HG03196 (cell line): ENCODE measurements around the gene TRAF3.

Source experiments
- ATAC-seq: cut with Tn5 transposase; IDR thresholded peaks from one replicate; pipeline ENCODE4 v1.9.1; 2021; ENCODE audit not compliant: unreplicated experiment

TRAF3 gene, protein sequence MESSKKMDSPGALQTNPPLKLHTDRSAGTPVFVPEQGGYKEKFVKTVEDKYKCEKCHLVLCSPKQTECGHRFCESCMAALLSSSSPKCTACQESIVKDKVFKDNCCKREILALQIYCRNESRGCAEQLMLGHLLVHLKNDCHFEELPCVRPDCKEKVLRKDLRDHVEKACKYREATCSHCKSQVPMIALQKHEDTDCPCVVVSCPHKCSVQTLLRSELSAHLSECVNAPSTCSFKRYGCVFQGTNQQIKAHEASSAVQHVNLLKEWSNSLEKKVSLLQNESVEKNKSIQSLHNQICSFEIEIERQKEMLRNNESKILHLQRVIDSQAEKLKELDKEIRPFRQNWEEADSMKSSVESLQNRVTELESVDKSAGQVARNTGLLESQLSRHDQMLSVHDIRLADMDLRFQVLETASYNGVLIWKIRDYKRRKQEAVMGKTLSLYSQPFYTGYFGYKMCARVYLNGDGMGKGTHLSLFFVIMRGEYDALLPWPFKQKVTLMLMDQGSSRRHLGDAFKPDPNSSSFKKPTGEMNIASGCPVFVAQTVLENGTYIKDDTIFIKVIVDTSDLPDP

DNA sequence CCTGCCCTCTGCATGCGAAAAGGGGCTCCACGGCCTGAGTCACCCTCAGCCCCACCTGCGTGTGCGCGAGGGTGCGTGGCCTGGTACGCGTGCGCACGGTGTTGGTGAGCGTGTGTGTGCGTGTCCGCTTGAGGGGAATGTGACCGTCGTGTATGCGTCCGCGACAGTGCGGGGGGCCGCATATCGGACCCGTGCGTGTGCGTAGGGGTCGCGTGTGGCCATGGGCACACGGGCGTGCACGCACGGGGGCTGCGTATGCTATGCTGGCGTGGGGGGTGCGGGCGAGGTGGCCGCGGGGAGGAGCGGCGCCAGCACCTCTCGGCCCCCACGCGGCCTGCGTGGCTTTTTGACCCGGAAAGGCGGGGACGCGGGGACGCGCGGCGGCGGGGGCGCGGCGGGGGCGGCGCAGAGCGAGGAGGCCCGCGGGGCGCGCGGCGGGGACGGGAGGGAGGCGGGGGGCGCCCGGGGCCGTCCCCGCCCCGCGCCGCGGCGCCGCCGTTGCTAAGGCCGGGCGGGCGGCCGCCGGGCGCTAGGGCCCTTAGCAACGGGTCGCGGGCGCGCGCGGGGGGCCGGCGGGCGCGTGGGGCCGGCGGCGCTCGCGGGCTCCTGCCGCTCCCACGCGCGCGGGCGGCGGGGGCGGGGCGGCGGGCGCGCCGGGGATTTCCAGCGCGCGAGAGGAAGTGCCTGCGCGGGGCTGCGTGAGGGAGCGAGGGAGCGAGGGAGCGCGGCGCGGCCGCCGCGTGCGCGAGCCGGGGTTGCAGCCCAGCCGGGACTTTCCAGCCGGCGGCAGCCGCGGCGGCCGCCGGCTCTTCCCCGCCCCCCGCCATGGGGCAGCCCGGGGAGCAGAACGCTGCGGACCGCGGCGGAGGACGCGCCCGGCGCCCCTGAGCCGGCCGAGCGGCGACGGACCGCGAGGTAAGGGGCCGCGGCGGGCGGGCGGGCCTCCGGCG is at the start of gene TRAF3:
TSS of gene TRAF3 (plus strand) at position 689 of the 950 bp plus-strand sequence. CDS start 92,753 bp downstream, outside the sequence.
- peak; percentile 36 for ATAC-seq

DNA sequence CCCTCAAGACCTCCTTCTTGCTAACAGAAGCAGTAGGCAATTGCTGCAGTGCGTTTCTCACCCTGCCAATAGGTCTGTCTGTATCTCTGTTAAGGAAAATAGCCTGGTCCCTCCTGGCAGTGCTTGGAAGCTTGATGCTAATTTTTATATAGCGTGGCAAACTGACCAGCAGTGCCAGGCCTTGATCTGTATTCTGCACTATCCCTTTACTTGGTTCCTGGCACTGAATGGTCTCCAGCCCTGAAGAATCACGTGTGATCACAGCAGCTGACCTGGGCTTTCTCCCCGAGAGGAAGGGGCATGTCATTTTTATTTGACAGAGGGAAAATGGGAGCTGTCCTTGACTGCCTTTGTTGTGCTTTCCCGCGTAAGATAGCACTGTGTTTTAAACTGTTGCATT is 48.7 kb upstream of the TRAF3 start:
- no peak for ATAC-seq

DNA sequence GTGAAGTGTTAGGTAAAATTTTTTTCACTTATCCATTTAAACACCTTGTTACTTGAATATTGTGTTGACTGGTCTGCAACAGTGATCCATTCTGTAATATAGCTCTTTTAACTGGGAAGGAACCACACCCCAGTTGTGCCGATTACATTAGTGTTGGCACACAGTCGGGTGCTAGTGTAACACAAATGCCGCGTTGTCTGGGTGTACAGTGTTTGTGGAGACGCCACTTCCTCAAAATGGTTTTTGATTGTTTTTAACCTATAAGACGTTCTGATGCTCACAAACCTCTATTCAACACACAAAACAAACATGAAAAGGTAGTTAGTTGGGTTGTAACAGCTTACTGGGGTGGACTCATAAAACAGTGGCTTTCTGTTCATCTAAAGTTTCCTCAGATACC is 48.0 kb upstream of the TRAF3 start:
- no peak for ATAC-seq

DNA sequence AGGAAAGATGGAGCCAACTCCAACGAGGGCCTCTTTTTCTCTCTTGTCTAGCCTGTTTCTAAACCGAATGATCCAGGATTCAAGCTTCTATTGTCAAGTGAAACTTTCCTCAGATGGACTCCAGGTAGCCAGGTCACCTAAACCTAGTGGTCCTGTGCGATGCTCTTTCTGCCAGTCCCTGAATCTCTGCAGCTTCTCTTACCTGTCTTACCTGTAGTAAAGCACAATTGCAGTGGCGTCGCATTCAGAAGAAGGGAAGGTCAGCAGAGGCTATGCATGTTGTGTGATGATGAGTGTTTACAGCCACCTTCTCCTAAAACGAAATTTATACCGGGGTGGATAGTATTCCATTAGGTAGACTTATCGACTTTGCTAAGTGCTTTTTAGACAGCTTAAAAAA is 47.4 kb upstream of the TRAF3 start:
- no peak for ATAC-seq

DNA sequence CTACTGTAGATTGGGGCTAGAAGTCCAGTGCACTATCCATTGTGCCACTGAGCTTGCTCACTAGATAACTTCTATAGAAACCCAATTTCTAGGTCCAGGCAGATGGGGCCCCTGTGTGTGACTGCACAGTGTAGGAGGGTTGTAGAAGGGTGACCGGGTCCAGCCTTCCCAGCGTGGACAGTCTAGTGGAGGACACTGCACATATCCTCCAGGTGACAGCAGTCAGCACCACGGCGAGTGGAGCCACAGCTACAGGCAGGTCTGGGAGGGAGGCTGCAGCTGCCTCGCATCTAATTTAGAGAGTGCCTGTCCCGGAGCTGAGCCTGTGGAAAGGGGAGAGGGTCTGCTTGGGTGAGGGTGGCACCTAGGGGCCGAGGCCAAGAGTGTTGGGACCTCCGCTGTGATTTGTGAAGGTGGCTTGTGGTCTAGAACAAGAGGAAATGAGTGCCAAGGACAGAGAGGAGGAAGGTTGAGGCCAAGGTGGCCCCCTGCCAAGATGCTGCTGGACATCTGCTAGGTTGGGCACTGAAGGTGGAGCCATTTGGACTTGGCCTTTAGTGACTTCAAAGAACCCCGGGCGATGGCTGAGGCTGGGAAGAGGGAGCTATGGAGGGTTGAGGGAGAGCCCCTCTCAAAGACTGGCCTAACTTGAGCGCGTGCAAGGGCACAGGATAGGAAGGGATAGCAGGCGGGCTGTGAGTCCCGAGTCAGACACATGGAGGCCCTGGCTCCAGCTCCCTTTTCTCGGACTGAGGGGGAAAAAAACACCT is 46.0 kb upstream of the TRAF3 start:
- ATAC-seq, result no peak

DNA sequence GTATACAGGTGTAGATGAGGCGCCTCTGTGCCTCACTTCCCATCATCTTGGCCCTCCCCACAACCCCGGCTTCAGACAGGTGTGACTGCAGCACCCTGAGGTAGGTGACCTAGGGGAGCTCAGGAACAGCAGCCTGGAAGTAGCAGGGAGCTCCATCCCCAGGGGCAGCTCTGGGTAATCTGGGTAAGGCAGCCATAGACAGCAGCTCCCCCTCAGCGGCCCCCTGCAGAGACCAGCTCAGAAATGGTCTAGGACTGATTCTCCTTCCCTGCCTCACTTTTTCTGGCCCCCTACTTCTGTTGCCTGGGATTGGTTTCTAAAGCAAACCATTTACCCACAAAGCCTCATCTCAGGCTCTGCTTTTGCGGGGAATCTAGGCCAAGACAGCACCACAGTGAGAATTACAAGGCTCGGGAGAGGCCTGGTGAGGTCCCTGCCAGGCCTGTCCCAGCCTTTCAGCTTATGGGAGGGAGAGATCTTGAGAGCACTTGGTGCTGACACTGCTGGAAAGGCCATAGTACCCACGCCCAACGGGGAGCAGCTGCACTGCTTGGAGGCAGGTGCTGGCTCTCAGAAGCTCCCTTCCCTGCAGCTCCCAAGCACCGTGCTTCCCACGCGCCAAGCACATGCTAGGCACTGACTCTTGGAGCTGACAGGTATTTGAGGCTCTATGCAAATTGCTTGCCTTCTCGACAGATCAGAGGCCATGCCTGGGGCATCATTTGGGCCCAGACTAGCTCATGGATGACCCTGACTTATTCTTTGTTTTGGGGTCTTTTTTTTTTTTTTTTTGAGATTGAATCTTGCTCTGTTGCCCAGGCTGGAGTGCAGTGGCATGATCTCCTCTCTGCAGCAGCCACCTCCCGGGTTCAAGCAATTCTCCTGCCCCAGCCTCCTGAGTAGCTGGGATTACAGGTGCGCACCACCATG is 45.1 kb upstream of the TRAF3 start:
- no peak for ATAC-seq

DNA sequence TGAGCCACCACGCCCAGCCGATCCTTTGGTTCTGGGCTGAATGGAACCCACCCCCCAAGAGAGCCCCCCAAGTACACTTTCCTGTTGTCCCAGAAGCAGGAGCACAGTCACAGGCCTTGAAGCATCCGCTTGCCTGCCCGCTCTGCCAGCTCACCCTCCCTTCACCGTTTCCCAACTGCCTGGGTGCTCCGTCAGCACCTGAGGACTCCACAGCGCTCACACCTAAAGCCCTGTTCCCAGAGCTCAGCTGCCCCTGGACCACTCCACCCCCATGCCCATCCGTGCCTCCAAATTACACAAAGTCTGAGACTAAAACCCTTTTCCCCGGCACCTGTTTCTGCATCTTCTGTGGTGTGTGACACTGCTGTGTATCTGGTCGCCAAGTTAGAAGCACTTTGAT is 44.3 kb upstream of the TRAF3 start:
- no peak for ATAC-seq

DNA sequence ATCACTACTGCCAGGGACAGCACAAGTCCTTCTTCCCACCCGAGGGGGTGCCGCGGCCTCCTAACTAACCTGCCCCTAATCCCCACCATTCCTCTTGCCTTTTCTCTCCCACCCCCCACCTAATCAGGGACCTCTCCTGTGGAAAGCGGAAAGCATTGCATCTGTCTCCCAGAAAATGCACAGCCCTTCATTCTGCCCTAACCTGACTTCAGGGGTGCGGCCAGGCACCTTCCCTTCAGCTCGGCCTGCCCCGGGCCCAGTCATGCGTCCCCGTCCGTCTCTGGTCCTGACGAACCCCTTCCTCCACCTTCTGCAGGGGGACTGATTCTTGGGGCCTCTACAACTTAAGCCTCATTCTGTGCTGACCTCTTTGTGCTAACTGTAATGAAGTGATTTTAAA is 43.9 kb upstream of the TRAF3 start:
- no peak for ATAC-seq

DNA sequence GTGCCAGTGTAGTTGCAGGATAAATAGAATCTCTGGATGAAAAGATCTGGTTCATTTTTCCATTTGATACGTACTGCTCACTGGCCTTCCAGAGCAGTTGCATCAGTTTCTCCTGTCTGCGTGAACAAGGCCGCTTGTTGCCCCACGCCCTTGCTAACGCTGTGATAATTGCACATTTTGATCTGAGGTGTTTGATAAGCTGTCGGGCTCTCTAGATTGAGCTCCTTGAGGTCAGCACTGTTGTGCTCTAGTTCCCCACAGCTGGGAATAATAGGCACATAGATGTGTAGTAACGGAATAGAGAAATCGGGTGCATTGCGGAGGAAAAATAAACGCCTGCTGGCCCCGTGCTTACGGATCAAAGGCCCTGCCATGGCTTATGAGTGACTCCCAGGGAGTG is 42.8 kb upstream of the TRAF3 start:
- no peak for ATAC-seq

DNA sequence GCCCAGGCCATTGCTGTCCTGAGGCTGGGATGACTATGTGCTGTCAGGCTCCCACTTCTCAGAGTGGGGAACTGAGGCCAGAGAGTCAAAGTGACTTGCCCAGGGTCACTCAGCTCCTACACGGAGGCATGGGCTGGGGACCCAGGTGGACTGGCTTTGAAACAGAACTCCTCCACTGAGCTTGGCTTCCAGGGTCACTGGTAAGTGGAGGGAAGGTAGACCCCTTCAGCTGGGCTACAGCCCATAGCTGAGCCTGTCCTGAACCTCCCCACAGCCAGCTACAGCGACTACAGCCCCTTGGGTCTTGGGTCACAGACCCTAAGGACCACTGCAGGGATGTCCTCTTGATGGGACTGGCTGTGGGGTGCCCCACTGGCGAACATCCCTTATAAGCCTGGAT is 40.3 kb upstream of the TRAF3 start:
- no peak for ATAC-seq

DNA sequence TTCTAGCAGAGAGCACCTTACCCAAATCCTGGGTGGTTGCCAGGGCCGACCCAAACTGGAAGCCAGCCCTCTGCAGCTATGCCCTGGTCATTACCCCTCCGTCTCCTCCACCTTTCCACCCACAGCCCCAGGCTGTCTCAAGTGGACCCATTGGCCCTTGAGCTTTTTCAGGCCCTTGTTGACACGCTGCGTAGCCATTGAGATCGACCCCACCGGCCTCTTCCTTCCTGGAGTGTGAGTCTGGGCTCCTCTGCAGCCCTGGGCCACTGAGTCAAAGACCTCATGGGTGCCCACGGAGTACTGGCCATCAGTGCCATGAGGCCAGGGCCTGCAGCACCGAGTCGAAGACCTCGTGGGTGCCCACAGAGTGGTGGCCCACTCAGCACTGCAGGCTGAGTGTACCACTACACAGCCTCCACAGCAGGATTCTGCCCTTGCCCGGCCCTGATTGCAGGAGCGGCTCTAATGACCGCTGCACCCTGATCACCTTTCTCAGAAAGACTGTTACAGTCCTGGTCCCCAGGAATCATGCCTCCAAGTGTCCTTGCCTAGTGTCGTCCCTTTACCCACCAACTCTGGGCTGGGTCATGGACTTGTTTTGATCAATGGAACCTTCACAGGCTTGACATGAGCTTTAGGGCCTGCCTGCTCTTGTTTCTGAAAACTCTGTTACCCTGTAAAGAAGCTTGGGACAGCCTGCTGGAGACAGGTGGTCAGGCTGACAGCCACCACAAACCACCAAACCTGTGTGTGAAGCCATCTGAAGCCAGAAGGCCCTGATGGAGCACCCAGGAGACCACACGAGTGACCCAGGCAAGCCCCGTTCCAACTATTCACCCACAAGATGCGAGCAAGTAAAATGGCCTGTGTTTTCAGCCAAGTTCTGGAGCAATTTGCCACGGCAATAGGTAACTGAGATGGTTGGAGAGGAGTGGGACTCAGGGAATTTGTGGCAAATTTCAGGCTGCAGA is 39.6 kb upstream of the TRAF3 start:
- ATAC-seq, result no peak

DNA sequence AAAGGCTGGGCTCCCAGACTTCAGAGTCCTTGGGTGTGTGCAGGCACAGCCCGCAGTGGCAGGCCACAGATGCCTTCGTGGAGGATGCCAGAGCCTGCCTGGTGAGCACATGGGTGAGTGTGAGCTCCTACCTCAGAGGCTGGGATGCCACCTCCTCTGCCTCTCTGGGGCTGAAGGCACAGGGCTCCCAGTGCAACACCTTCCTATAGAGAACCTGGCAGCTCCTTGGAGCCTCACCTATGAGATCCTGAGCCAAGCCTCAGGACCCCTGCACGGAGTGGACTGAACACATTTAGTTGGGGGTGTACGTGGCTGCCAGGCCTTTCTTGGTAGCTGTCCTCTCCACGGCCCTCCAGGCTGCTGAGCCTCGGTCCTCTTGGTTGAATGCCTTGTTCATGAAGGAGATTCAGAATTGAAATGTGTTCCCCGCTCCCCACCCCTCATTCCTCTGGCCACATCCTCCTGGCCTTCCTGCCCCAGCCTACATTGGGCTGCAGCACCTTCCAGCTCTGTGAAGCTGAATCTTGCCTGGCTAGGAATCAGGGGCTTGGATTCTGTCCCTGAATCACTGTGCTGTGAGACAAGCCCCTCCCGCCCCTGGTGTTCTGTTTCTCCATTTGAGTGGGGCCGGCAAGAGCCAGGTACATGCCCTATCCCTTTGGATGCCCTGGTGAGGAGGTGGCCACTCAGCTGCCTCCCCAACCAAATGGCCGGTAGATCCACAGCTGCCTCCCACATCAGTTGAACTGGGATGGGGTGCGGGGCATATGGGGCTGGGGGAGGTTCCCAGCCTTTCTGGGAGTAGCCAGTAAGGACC is 38.7 kb upstream of the TRAF3 start:
- no peak for ATAC-seq

DNA sequence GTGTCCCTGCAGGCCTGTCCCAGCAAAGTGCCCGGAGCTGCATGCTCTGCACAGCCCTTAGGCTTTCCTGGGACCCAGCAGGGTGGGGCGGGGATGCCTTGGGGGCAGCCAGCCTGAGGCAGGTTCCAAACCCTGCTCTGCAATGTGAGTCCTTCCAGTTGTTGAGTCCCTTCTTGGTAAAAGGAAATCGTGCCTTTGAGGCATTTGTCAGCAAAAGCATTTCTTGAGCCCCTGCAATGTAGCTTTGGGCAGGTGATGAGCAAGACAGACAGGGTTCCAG is 38.1 kb upstream of the TRAF3 start:
- ATAC-seq, result no peak

DNA sequence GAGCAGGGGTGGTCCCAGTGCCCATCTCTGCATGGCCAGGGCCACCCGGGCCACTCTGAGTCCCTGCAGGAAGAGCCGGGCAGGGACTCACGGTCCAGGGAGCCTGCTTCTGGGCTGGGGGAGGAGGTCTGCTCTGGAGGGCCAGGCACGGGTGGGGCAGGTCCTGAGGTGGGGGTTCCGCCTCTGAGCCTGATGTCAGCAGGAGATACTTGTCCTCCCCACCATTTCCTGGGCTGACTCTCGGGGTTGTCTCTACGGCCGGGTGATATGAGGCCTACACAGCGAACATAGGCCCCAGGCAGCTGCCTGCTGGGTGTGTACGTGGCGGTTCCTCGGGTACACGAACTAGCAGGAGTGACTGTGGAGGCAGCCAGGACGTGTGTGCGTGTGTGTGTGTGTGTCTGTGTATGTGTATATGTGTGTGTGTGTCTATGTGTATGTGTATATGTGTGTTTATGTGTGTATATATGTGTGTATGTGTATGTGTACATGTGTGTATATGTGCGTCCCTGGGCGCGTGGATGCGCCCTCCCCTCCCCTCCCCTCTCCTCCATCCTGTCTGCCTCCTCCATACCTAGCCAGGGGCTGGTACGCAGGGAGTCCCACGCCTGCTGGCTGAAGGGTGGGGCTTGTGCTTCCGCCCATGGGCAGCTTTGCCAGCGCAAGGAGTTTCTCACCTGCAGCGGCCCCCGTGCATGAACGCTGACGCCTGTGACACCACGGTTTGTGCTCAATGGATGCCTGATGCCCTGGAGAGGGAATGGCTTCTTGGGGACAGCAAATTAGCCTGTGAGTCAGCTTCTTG is 30.4 kb upstream of the TRAF3 start:
- no peak for ATAC-seq

DNA sequence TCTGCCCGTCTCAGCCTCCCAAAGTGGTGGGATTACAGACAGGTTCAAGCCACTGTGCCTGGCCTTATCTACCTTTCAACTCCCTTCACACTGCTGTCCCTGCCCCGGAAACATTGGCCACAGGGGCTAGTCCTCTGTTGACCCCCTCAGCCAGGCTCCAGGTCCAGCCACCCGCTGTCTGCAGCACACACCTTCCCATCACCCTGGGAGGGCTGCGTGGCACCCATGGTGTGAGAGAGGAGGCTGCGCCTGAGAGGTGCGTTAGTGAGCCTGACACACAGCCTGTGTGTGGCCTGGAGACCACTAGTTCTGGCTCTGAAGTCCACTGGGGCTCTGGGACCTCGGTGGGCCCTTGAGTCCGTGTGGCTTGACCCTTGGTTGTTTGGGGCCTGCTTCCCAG is 28.4 kb upstream of the TRAF3 start:
- ATAC-seq, result no peak

DNA sequence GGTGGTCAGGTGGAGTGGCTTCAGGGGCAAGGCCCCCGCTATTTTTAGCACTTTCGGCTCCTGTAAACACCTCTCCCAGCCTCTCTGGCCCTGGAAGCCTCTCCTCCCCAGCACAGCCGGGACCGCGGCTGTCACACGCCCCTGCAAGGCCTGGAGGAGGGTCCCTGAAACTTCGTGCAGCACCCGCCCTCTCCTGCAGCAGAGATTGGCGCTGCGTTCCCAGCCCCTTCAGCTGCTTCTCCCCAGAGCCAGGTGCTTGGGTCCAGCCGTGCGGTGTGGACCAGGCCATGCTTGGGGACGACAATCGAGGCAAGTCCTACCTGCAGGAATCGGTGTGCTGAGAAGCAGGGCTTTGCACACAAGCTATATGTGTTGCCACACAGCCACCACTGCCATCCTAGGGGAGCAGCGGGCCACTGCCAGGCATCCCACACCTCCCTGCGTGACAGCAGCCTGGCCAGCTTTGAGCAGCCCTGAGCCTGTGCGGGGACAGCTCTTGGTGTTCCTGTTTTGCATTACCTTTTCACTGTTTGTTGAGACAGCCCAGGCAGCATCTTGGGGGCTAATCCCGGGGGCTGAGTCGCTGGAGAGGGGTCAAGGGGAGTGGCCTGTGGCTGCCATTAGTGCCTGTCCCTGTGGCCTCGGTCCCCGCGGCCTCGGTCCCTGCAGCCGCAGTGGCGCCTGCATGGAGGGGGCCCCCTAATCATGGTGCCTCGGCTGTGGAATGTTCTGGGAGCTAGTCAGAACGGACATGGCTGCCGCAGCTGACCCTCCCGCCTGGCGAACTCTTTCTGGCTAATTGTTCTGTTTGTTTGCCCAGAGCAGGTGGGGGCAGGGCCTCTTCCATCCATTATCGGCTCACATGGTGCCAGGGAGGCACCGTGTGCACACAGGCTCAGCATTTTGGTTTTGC is 27.6 kb upstream of the TRAF3 start:
- no peak for ATAC-seq
